Activated naive CD4-positive, alpha-beta T cell (primary cell): ENCODE results near the gene FBXO10.
"Not testable (repeated sequence)": the region's sequence is repeated elsewhere in the genome, so short reads cannot be mapped to it uniquely, and the experiment has no call there.

Source experiments
- DNase-seq, 4 experiments: peaks; one replicate each; lab custom pipeline; 2025; lab: John Stamatoyannopoulos, UW

The FBXO10 gene

GRCh38 chr9:37511016-37512010, 64.9 kb downstream of the FBXO10 start:
- no peak for DNase-seq

GRCh38 chr9:37510053-37510452, 66.1 kb downstream of the FBXO10 start:
- DNase-seq, result not testable (repeated sequence)

- DNase-seq, result no peak
Measured at GRCh38 chr9:37509536-37509935, 66.6 kb downstream of the FBXO10 start.

GRCh38 chr9:37508834-37509206, 67.4 kb downstream of the FBXO10 start:
- DNase-seq, result no peak

GRCh38 chr9:37508135-37508833, 67.9 kb downstream of the FBXO10 start:
- no peak for DNase-seq

GRCh38 chr9:37507566-37508134, 68.5 kb downstream of the FBXO10 start:
- DNase-seq, result no peak

GRCh38 chr9:37504605-37505004, 71.6 kb downstream of the FBXO10 start:
- no peak for DNase-seq

GRCh38 chr9:37503736-37504135, 72.4 kb downstream of the FBXO10 start:
- DNase-seq, result no peak

- DNase-seq, result no peak
Measured at GRCh38 chr9:37501957-37502596, 74.1 kb downstream of the FBXO10 start.

- no peak for DNase-seq
Measured at GRCh38 chr9:37499297-37499696, 76.9 kb downstream of the FBXO10 start.

GRCh38 chr9:37498457-37498856, 77.7 kb downstream of the FBXO10 start:
- DNase-seq, result no peak

- no peak for DNase-seq
Measured at GRCh38 chr9:37497320-37497719, 78.9 kb downstream of the FBXO10 start.

GRCh38 chr9:37496020-37496419, 80.2 kb downstream of the FBXO10 start:
- no peak for DNase-seq

- no peak for DNase-seq
Measured at GRCh38 chr9:37495571-37495970, 80.6 kb downstream of the FBXO10 start.

GRCh38 chr9:37491939-37492338, 84.2 kb downstream of the FBXO10 start:
- no peak for DNase-seq

GRCh38 chr9:37486616-37487548, 89.3 kb downstream of the FBXO10 start:
- no peak for DNase-seq

- DNase-seq, result no peak
Measured at GRCh38 chr9:37486256-37486615, 89.9 kb downstream of the FBXO10 start.

- DNase-seq, result peak; percentile 90 to 96 (median 93)
Measured at GRCh38 chr9:37485389-37486255, 90.6 kb downstream of the FBXO10 start, which contains the start of gene POLR1E. TSS of gene POLR1E (plus strand) at chr9:37485948. CDS start at chr9:37486048, 100 bp downstream.

- DNase-seq, result no peak
Measured at GRCh38 chr9:37480759-37481158, 95.4 kb downstream of the FBXO10 start.

- DNase-seq, result not testable (repeated sequence)
Measured at GRCh38 chr9:37477987-37478619, 98.1 kb downstream of the FBXO10 start.
